B cell (primary cell): ENCODE measurements around the gene DHX40. TPM values are rescaled to one million over a fixed set of nuclear protein-coding genes. Genes with fewer than 3 reads are reported as not detected.

Experiments used
- ATAC-seq: fragments of 200-7000 bp; cut with Tn5 transposase; one replicate; pipeline ENCODE4 v1.10.0; 2021; ENCODE audit warnings: low read depth, mild to moderate bottlenecking, moderate number of reproducible peaks, moderate library complexity
- CTCF ChIA-PET: fragments of 350-600 bp; sonication (Branson Sonifier 250); formaldehyde crosslinking; loops from one replicate; lab custom pipeline; 2021; ENCODE audit warnings: antibody characterized with exemption, inconsistent platforms; lab: Charles Lee
- POLR2A ChIA-PET: fragments of 350-600 bp; sonication (Branson Sonifier 250); formaldehyde crosslinking; loops from one replicate; lab custom pipeline; 2021; ENCODE audit warnings: antibody characterized with exemption; lab: Charles Lee
- DNase-seq: peaks from one replicate; pipeline ENCODE4 v3.0.0; 2013
- H2AFZ ChIP-seq: 2 replicates; pipeline ENCODE4 v1.6.1; 2012; ENCODE audit warnings: mild to moderate bottlenecking, low read depth, low read length; ENCODE audit not compliant: insufficient read depth, poor library complexity, severe bottlenecking
- H3K27ac ChIP-seq, 2 donors: 1 replicate in 1 of 2; 2 replicates in 1 of 2; pipeline ENCODE4 v1.5.1; 2012 to 2013; ENCODE audit warnings: low read length in 2 of 2, mild to moderate bottlenecking in 2 of 2, moderate library complexity in 1 of 2
- H3K27me3 ChIP-seq, 4 experiments: fragments of 200-600 bp in 1 of 4; sonication (generic) in 1 of 4; replicated peaks in 1 of 4; 1 replicate in 2 of 4; 2 replicates in 2 of 4; pipeline versions ENCODE4 v1.6.1 to v1.7.0; 2013 to 2016; ENCODE audit warnings: low read length in 3 of 4, mild to moderate bottlenecking in 2 of 4, mixed read lengths in 1 of 4, moderate library complexity in 1 of 4; ENCODE audit not compliant: insufficient read depth in 4 of 4, control insufficient read depth in 3 of 4; ENCODE audit errors: control extremely low read depth in 1 of 4
- H3K36me3 ChIP-seq, 2 experiments: replicated peaks in 1 of 2; 1 replicate in 1 of 2; 2 replicates in 1 of 2; pipeline versions ENCODE4 v1.6.1 to v1.7.1; 2013; ENCODE audit warnings: low read length in 1 of 2; ENCODE audit not compliant: insufficient read depth in 2 of 2, control insufficient read depth in 1 of 2; ENCODE audit errors: control extremely low read depth in 1 of 2, extremely low read depth in 1 of 2
- H3K4me1 ChIP-seq, 2 donors: fragments of 200-600 bp in 1 of 2; sonication (generic) in 1 of 2; 1 replicate in 1 of 2; 2 replicates in 1 of 2; pipeline versions ENCODE4 v1.5.1 to v1.6.1; 2013 to 2017; ENCODE audit warnings: low read length in 2 of 2; ENCODE audit not compliant: control insufficient read depth in 2 of 2, insufficient read depth in 2 of 2
- H3K4me2 ChIP-seq: replicated peaks from 2 replicates; pipeline ENCODE3; 2012; ENCODE audit warnings: mild to moderate bottlenecking, low read depth, low read length; ENCODE audit not compliant: poor library complexity, severe bottlenecking
- H3K4me3 ChIP-seq, 5 experiments: fragments of 200-600 bp in 1 of 5; sonication (generic) in 1 of 5; 1 replicate in 3 of 5; 2 replicates in 2 of 5; pipeline versions ENCODE4 v1.5.1 to v1.7.0; 2011 to 2016; ENCODE audit warnings: low read length in 4 of 5, mild to moderate bottlenecking in 4 of 5, low read depth in 2 of 5, control low read depth in 1 of 5, moderate library complexity in 1 of 5; ENCODE audit not compliant: insufficient read depth in 1 of 5; ENCODE audit errors: control extremely low read depth in 1 of 5, extremely low read depth in 1 of 5
- H3K79me2 ChIP-seq: fragments of 200-600 bp; sonication (generic); one replicate; pipeline ENCODE4 v1.6.0; 2016; ENCODE audit warnings: low read length; ENCODE audit not compliant: control insufficient read depth, insufficient read depth
- H3K9ac ChIP-seq: fragments of 200-600 bp; sonication (generic); 2 replicates; pipeline ENCODE4 v1.6.1; 2017; ENCODE audit warnings: mild to moderate bottlenecking, low read length, moderate library complexity
- H3K9me3 ChIP-seq, 3 donors: one replicate each; pipeline versions ENCODE4 v1.6.1 to v1.7.1; 2013; ENCODE audit warnings: low read length in 2 of 3; ENCODE audit not compliant: control insufficient read depth in 2 of 3, insufficient read depth in 1 of 3; ENCODE audit errors: control extremely low read depth in 1 of 3
- H4K20me1 ChIP-seq: 2 replicates; pipeline ENCODE4 v1.6.0; 2012; ENCODE audit warnings: mild to moderate bottlenecking, low read length; ENCODE audit not compliant: insufficient read depth, control insufficient read depth, poor library complexity, severe bottlenecking
- H3K27ac Mint-ChIP-seq: one replicate; pipeline ENCODE4 v1.8.0; 2021; ENCODE audit warnings: mixed read lengths
- H3K27me3 Mint-ChIP-seq: one replicate; pipeline ENCODE4 v1.8.0; 2021; ENCODE audit warnings: mixed read lengths
- H3K4me1 Mint-ChIP-seq: one replicate; pipeline ENCODE4 v1.8.0; 2021; ENCODE audit warnings: mixed read lengths
- H3K4me3 Mint-ChIP-seq: one replicate; pipeline ENCODE4 v1.8.0; 2021; ENCODE audit warnings: mixed read lengths
- H3K9me3 Mint-ChIP-seq: one replicate; pipeline ENCODE4 v1.8.0; 2022; ENCODE audit warnings: mixed read lengths; ENCODE audit not compliant: insufficient read depth
- CTCF ChIP-seq: fragments of 200-600 bp; IDR thresholded peaks from one replicate; pipeline ENCODE4 v1.8.0; 2022; ENCODE audit warnings: antibody characterized with exemption, mild to moderate bottlenecking
- EZH2 ChIP-seq: IDR thresholded peaks from 2 replicates; pipeline ENCODE4 v1.6.1; 2012; ENCODE audit warnings: borderline replicate concordance, low read depth, mild to moderate bottlenecking, moderate library complexity, low read length; ENCODE audit not compliant: insufficient read depth, poor library complexity, severe bottlenecking
- whole genome bisulfite sequencing: methylation state at CpG from one replicate; pipeline ENCODE4 v1.1.5; 2013; ENCODE audit warnings: missing lambda C conversion rate; ENCODE audit not compliant: insufficient coverage; 5-methylcytosine and 5-hydroxymethylcytosine counted together
- intact Hi-C: fragments of 100-400 bp; cut with micrococcal nuclease; formaldehyde crosslinking; loops from one replicate; pipeline ENCODE4 v1.10.0; 2022
- polyA plus RNA-seq: library from polyadenylated mRNA; depleted of rRNA; stranded (reverse); fragments of >200 nt; gene quantifications from 2 replicates; pipeline ENCODE4 v1.2.3, GENCODE V29; 2012
- total RNA-seq, 2 donors: library from RNA; stranded (reverse); fragments of 120-200 nt in 1 of 2; gene quantifications; 1 replicate in 1 of 2; 2 replicates in 1 of 2; pipeline versions ENCODE4 v1.2.3 to v1.2.4, GENCODE V29; 2013 to 2022

Gene DHX40
- total and polyA plus RNA-seq, 2 donors (not counting 1 experiment from before 2014, with no cell fraction given) = 10.4 to 28.7 TPM

GRCh38 chr17:59534583-59534982 is 30.8 kb upstream of the DHX40 start:
- no peak overlapping the region for H3K27ac ChIP-seq
- no peak for ATAC-seq

More at GRCh38 chr17:59534583-59534982, 30.8 kb upstream of the DHX40 start:
- Histone ChIP-seq H3K79me2 (no peaks in the 10 kb centered on the region), H3K9me3 (peaks cover 0 to 4% (median 0%) of the 10 kb centered on the region in 3 donors), H2AFZ (no peak overlapping the region), H3K4me3 (no peak overlapping the region), H3K9ac (no peak overlapping the region), H3K36me3 (no peaks in the 10 kb centered on the region), H4K20me1 (no peaks in the 10 kb centered on the region), H3K27me3 (no peaks in the 10 kb centered on the region), H3K4me2 (no peak overlapping the region), H3K4me1 (peaks cover 4 to 5% of the 10 kb centered on the region in 2 donors)
- Mint-ChIP-seq H3K4me3 (no peak overlapping the region), H3K9me3 (no peaks in the 10 kb centered on the region), H3K4me1 (peaks cover 7% of the 10 kb centered on the region), H3K27me3 (peaks cover 3% of the 10 kb centered on the region), H3K27ac (no peak overlapping the region)
- ChIA-PET POLR2A (no interaction called here), CTCF (no interaction called here)
- intact Hi-C loops = no loop called here
- TF ChIP-seq CTCF (no peak), EZH2 (no peak)
- WGBS = no CpG with 5 or more reads among the region's 1 CpG
- DNase-seq = no peak
